GM19328 (cell line): ENCODE results near the gene CDC14C.

Experiments used
- ATAC-seq: cut with Tn5 transposase; IDR thresholded peaks from one replicate; pipeline ENCODE4 v1.9.1; 2021; ENCODE audit warnings: mild to moderate bottlenecking, moderate library complexity; ENCODE audit not compliant: unreplicated experiment

CDC14C gene

GRCh38 chr7:48971173-48971572, 46.8 kb downstream of the CDC14C start:
- ATAC-seq: no peak

GRCh38 chr7:48976253-48976652, 51.9 kb downstream of the CDC14C start:
- no peak for ATAC-seq

- no peak for ATAC-seq
Measured at GRCh38 chr7:48976850-48977249, 52.5 kb downstream of the CDC14C start.
